ENCODE results near the gene VPS26B. TPM values are rescaled to one million over a fixed set of nuclear protein-coding genes. Genes with fewer than 3 reads are reported as not detected.

Gene VPS26B
- total RNA-seq, 1 experiment from 2014 or later, result 28.6 TPM

- Histone ChIP-seq H3K9me3 (ENCODE audit: insufficient read depth, low read depth) (no peaks in the 10 kb centered on the region), H3K9me2 (ENCODE audit: insufficient read depth) (no peaks in the 10 kb centered on the region), H3F3A (ENCODE audit: insufficient read depth, low read depth) (no peaks in the 10 kb centered on the region), H4K20me1 (ENCODE audit: insufficient read depth) (no peaks in the 10 kb centered on the region), H3K36me3 (ENCODE audit: low read depth) (no peaks in the 10 kb centered on the region), H3K4me2 (no peak overlapping the region), H3K79me2 (ENCODE audit: low read depth) (no peaks in the 10 kb centered on the region), H3K27me3 (ENCODE audit: insufficient read depth, low read depth) (no peaks in the 10 kb centered on the region), H2AFZ (no peak overlapping the region), H3K4me1 (replicated peaks; ENCODE audit: insufficient read depth) (no peaks in the 10 kb centered on the region), H3K4me3 (no peak overlapping the region), H3K27ac (no peak overlapping the region)
- TF ChIP-seq CTCF (conservative IDR thresholded peaks at IDR 0.05), result no peak
- no peak for TF ChIP-seq EZH2 (IDR thresholded peaks at IDR 0.05; ENCODE audit: low read depth)
- BruUV-seq (replicated peaks), result no TSS peak
- ChIA-PET POLR2A (ENCODE audit: unreplicated experiment) (no interaction called here), CTCF (no interaction called here)
- DNase-seq, result no peak
- intact Hi-C loops (cut with micrococcal nuclease; ENCODE audit: unreplicated experiment), result no loop called here
These were observed 14.5 kb downstream of the VPS26B start for GRCh38 chr11:134238956-134239355.

- POLR2A ChIA-PET (ENCODE audit: unreplicated experiment), result no interaction called here
These were observed 16.1 kb downstream of the VPS26B start for GRCh38 chr11:134240592-134240991.

GRCh38 chr11:134242376-134242775 is 17.9 kb downstream of the VPS26B start:
- no TSS peak for BruUV-seq (replicated peaks)

More at GRCh38 chr11:134240592-134240991, 16.1 kb downstream of the VPS26B start:
- Histone ChIP-seq H3K27ac (no peak overlapping the region), H2AFZ (no peak overlapping the region), H3K36me3 (ENCODE audit: low read depth) (no peaks in the 10 kb centered on the region), H3K79me2 (ENCODE audit: low read depth) (no peaks in the 10 kb centered on the region), H3K9me2 (ENCODE audit: insufficient read depth) (no peaks in the 10 kb centered on the region), H3K4me2 (no peak overlapping the region), H3F3A (ENCODE audit: insufficient read depth, low read depth) (no peaks in the 10 kb centered on the region), H3K4me3 (no peak overlapping the region), H3K9me3 (ENCODE audit: insufficient read depth, low read depth) (no peaks in the 10 kb centered on the region), H3K4me1 (replicated peaks; ENCODE audit: insufficient read depth) (no peaks in the 10 kb centered on the region), H3K27me3 (ENCODE audit: insufficient read depth, low read depth) (no peaks in the 10 kb centered on the region), H4K20me1 (ENCODE audit: insufficient read depth) (no peaks in the 10 kb centered on the region)
- intact Hi-C loops (cut with micrococcal nuclease; ENCODE audit: unreplicated experiment), result no loop called here
- no peak for DNase-seq
- no TSS peak for BruUV-seq (replicated peaks)
- CTCF ChIA-PET, result no interaction called here
- TF ChIP-seq CTCF (conservative IDR thresholded peaks at IDR 0.05), result no peak
- no peak for TF ChIP-seq EZH2 (IDR thresholded peaks at IDR 0.05; ENCODE audit: low read depth)

More at GRCh38 chr11:134242376-134242775, 17.9 kb downstream of the VPS26B start:
- intact Hi-C loops (cut with micrococcal nuclease; ENCODE audit: unreplicated experiment), result no loop called here
- TF ChIP-seq EZH2 (IDR thresholded peaks at IDR 0.05; ENCODE audit: low read depth) (no peak), CTCF (conservative IDR thresholded peaks at IDR 0.05) (no peak)
- Histone ChIP-seq H3K27me3 (ENCODE audit: insufficient read depth, low read depth) (no peaks in the 10 kb centered on the region), H3K4me3 (no peak overlapping the region), H2AFZ (no peak overlapping the region), H3K9me2 (ENCODE audit: insufficient read depth) (no peaks in the 10 kb centered on the region), H3F3A (ENCODE audit: insufficient read depth, low read depth) (no peaks in the 10 kb centered on the region), H4K20me1 (ENCODE audit: insufficient read depth) (no peaks in the 10 kb centered on the region), H3K36me3 (ENCODE audit: low read depth) (no peaks in the 10 kb centered on the region), H3K9me3 (ENCODE audit: insufficient read depth, low read depth) (no peaks in the 10 kb centered on the region), H3K4me2 (no peak overlapping the region), H3K4me1 (replicated peaks; ENCODE audit: insufficient read depth) (no peaks in the 10 kb centered on the region), H3K27ac (no peak overlapping the region), H3K79me2 (ENCODE audit: low read depth) (no peaks in the 10 kb centered on the region)
- no peak for DNase-seq
- CTCF ChIA-PET, result no interaction called here
- POLR2A ChIA-PET (ENCODE audit: unreplicated experiment), result no interaction called here

All from PC-9 (cell line).